ENCODE results near the gene RPLP1. TPM values are rescaled to one million over a fixed set of nuclear protein-coding genes. Genes with fewer than 3 reads are reported as not detected.
A peak's percentile ranks its signal among the peaks of the same experiment; 100 is the strongest.

RPLP1 gene
- total and polyA plus RNA-seq, 12 donors = 232 to 1,990 (median 971) TPM

DNA sequence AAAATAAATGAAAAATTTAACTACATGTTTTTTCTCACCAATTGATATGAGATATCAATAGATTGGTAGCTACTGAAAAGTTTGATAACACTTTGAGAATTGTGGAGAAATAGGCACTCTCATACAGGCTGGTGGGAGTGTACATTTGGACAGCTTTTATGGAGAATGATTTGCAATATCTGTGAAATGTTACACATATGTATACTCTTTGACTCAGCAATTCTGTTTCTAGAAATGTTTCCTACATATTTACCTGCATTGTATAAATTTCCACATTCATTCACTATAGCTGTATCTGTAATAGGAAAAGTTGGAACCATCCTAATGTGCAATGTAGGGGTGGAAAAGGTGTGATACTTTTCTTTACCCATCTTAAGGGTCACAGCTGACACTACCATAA is 40.3 kb upstream of the RPLP1 start:
- intact Hi-C loops (cut with DNase I) = no loop called here
- H3K9me3 ChIP-seq (replicated peaks in 1 of 3) = no peaks in the 10 kb centered on the region
- H3K4me3 ChIP-seq = no peak overlapping the region
- TF ChIP-seq, protein P1, sequence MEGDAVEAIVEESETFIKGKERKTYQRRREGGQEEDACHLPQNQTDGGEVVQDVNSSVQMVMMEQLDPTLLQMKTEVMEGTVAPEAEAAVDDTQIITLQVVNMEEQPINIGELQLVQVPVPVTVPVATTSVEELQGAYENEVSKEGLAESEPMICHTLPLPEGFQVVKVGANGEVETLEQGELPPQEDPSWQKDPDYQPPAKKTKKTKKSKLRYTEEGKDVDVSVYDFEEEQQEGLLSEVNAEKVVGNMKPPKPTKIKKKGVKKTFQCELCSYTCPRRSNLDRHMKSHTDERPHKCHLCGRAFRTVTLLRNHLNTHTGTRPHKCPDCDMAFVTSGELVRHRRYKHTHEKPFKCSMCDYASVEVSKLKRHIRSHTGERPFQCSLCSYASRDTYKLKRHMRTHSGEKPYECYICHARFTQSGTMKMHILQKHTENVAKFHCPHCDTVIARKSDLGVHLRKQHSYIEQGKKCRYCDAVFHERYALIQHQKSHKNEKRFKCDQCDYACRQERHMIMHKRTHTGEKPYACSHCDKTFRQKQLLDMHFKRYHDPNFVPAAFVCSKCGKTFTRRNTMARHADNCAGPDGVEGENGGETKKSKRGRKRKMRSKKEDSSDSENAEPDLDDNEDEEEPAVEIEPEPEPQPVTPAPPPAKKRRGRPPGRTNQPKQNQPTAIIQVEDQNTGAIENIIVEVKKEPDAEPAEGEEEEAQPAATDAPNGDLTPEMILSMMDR (IDR thresholded peaks at IDR 0.05) = no peak
- no peak for TF ChIP-seq POLR2A (IDR thresholded peaks at IDR 0.05)
- DNase-seq = no peak
- H3K4me1 ChIP-seq (replicated peaks in 1 of 2) = peaks cover 0 to 14% of the 10 kb centered on the region in 2 donors
- H3K27me3 ChIP-seq = no peaks in the 10 kb centered on the region
- H3K36me3 ChIP-seq (replicated peaks in 1 of 2) = no peaks in the 10 kb centered on the region
- no peak overlapping the region for H3K27ac ChIP-seq

DNA sequence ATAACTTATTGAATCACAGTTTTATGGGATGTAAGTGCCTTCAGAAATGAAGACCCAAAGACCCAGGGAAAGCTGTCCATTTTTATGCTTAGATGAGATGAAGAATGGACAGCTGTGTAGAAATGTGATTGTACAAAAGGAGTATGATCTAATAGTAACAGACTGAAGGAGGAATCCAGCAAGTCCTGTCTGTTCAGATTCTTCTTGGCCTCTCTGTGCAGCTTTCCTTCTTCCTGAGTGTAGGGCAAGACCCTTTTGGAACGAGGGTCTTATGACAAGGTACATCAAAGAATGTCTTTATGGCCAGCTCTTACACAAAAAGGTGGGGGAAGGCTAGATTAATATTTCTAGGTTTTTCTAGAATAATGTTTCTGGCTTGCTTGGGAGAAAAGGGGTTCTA is 39.9 kb upstream of the RPLP1 start:
- intact Hi-C loops (cut with DNase I) = no loop called here

GRCh38 chr15:69413822-69414700 is 38.6 kb upstream of the RPLP1 start, which contains the start of gene KIF23:
Gene KIF23, plus strand, starts transcription at chr15:69414349. Its CDS starts 117 bp downstream, at chr15:69414466.
- DNase-seq = peak; percentile 88 to 94 (median 91)
- TF ChIP-seq, protein P1 (IDR thresholded peaks at IDR 0.05) = no peak
- no peak for TF ChIP-seq POLR2A (IDR thresholded peaks at IDR 0.05)
- Histone ChIP-seq H3K9me3 (replicated peaks in 1 of 3) (no peaks in the 10 kb centered on the region), H3K4me1 (replicated peaks in 1 of 2) (peaks cover 0 to 14% of the 10 kb centered on the region in 2 donors), H3K4me3 (peak within 1 kb of the TSS in 2 of 4 donors; percentile 38 to 60), H3K27me3 (no peaks in the 10 kb centered on the region), H3K27ac (peak within 1 kb of the TSS in 4 of 5 donors; percentile 2 to 67 (median 24)), H3K36me3 (replicated peaks in 1 of 2) (no peaks in the 10 kb centered on the region)
- WGBS, 4 donors = 2 to 12% (median 7%) methylated on average over 8 to 78 of the region's 78 CpGs
- intact Hi-C loops (cut with DNase I) = no loop called here

More for the DNA sequence above, 39.9 kb upstream of the RPLP1 start:
- Histone ChIP-seq H3K4me1 (replicated peaks in 1 of 2) (peaks cover 0 to 14% of the 10 kb centered on the region in 2 donors), H3K36me3 (replicated peaks in 1 of 2) (no peaks in the 10 kb centered on the region), H3K9me3 (replicated peaks in 1 of 3) (no peaks in the 10 kb centered on the region), H3K27me3 (no peaks in the 10 kb centered on the region), H3K27ac (no peak overlapping the region), H3K4me3 (no peak overlapping the region)
- WGBS, 4 donors = 63 to 90% (median 85%) methylated on average over 1 of the region's 1 CpG
- no peak for DNase-seq
- TF ChIP-seq, protein P1 (IDR thresholded peaks at IDR 0.05) = no peak
- TF ChIP-seq POLR2A (IDR thresholded peaks at IDR 0.05) = no peak

GRCh38 chr15:69414701-69415167 is 37.9 kb upstream of the RPLP1 start:
- intact Hi-C loops (cut with DNase I) = no loop called here
- Histone ChIP-seq H3K27ac (peak overlapping the region in 4 of 5 donors; percentile 2 to 67 (median 24)), H3K9me3 (replicated peaks in 1 of 3) (no peaks in the 10 kb centered on the region), H3K36me3 (replicated peaks in 1 of 2) (no peaks in the 10 kb centered on the region), H3K4me1 (replicated peaks in 1 of 2) (peaks cover 0 to 14% of the 10 kb centered on the region in 2 donors), H3K27me3 (no peaks in the 10 kb centered on the region), H3K4me3 (peak overlapping the region in 2 of 4 donors; percentile 38 to 60)
- TF ChIP-seq, protein P1 (IDR thresholded peaks at IDR 0.05) = no peak
- TF ChIP-seq POLR2A (IDR thresholded peaks at IDR 0.05) = peak; percentile 12 to 49
- whole genome bisulfite sequencing, 4 donors = 0% methylated on average over 6 to 29 of the region's 29 CpGs
- peak in 6 of 7 donors; percentile 43 to 78 (median 70) for DNase-seq
